Activated effector memory CD4-positive, alpha-beta T cell treated with Interleukin-2 at 50 U/mL for 16 hours (primary cell): ENCODE results near the gene KPNA4.
A peak's percentile ranks its signal among the peaks of the same experiment; 100 is the strongest.
"Not testable (repeated sequence)": the region's sequence is repeated elsewhere in the genome, so short reads cannot be mapped to it uniquely, and the experiment has no call there.

ENCODE experiments used
- DNase-seq: peaks from one replicate; pipeline ENCODE4 v3.0.0-alpha.2; 2020

KPNA4 gene, protein sequence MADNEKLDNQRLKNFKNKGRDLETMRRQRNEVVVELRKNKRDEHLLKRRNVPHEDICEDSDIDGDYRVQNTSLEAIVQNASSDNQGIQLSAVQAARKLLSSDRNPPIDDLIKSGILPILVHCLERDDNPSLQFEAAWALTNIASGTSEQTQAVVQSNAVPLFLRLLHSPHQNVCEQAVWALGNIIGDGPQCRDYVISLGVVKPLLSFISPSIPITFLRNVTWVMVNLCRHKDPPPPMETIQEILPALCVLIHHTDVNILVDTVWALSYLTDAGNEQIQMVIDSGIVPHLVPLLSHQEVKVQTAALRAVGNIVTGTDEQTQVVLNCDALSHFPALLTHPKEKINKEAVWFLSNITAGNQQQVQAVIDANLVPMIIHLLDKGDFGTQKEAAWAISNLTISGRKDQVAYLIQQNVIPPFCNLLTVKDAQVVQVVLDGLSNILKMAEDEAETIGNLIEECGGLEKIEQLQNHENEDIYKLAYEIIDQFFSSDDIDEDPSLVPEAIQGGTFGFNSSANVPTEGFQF

DNA sequence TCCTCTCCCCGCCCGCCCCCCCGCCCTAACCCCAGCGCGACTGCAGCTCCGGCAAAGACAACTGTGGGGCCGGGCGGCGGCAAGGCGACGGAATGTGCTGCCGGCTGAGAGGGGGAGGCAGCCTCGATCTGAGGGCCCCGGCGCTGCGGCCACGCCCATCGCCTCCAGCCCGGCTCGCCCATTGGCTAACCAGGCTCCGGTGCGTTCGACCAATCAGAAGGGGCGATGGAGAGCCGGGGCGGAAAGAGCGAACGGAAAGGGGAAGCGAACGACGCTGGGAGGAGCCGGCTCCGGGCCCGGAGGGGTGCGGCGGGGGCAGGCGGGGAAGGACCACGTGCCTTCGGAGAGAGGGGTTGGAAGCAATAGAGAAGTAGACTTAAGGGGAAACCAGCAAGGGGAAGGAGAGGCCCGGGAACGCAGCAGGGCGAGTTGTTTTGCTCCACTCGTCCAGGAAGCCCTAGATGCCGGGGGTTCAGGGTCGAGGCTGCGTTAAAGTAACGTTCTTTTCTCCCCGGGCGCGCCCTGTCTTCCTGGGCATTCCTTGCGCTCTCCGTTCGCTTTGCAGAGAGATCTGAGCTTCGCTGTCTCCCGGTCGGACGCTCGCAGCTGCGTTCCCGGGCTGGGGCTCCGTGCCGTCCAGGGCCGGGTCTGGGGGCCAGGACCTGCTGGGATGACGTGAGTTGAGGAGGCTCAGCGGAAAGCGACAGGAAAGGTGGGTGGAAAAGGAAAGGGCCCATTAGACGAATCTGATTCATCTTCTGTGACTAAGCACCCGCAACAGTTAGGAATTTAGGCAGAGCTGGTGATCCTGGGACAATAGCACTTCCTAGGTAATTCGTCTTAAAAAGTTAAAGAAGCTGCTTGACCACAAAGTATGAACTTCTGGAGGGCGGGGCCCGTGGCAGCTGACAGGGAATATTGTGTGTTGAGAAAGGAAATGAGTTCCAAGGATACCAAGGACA is at the start of gene KPNA4:
TSS of gene KPNA4 (minus strand) at position 130 of the 962 bp plus-strand sequence. CDS start 289 bp downstream, outside the sequence.
- peak; percentile 96 for DNase-seq

DNA sequence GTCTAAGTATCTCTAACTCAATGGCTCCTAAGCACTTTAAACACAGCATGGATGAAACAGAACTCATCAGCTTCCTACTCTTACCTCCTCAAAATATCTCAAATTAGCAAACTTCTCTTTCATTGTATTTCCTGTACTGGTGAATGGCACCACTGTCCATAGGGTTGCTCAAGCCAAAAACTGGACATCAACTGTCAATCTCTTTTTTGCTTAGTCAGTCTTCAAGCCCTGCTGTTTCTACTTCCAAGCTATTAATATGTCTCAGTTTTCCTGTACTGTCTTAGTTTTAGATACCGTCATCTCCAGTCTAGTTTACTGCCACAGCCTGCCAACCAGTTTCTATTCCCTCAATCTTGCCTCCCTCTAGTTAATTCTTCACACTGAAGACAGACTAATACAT is 48.3 kb upstream of the KPNA4 start:
- no peak for DNase-seq

DNA sequence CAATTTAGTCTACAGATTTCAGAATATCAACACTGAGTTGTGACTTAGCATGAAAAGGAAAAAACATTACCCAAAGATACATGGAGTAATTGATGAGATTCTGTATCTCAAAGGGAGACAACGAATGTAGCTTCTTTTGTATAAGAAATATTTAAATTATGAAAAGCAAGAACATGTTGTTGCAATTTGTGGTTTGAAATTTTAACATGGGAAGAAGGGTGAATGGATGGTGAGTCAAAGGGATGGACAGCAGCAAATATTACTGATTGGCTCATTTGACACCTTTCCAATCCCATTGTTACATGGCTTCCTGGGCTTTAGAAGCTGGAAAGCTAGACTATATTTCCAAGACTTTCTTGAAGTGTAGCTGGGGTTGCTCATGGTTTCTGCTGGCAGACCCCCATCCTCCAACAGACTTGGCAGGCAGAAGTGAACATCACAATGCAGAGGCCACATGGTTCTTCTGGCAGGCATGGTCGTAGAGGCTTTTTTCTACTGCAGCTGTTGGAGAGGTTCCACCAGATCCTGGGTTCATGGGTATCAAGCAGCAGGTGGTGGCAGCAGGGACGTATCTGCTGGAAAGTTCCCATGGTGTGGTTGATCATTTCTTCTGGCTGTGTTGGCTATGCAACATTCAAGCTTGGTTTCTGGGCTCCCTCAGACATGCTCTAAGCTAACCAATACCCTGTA is 47.2 kb upstream of the KPNA4 start:
- DNase-seq, result no peak

DNA sequence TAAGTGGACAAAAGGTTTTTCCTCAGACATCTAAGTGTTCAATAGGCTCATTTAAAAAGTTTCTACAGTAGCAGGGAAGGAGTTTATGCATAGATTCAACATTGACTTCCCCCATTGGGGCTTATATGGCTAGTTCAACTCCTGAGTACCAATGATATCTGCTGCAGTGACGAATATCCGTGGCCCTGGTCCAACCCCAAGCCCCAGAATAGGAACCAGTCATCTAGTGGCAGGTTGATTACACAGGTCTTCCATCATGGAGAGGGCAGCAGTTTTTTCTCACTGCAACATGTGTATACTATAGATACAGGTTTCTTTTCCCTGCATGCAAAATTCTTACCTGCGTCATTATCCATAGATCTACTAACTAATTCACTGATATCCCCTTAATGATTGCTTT is 45.8 kb upstream of the KPNA4 start:
- no peak for DNase-seq

DNA sequence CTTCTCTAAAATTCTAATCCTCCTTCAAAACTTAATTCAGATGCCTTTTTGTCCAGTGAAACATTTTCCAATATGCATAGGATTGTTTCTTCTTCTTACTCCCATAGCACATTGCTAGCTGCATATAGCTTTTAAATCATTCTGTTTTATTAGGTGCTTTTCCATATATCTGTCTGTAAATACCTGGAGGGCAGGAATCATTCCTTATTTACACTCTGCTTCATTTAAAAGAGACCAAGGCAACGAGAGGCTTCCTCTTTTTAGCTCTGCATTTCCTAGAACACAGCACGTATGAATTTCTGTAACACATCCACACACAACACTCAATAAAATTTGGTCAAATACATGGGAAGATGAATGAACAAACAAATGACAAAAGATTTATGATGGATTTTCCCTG is 43.5 kb upstream of the KPNA4 start:
- no peak for DNase-seq

DNA sequence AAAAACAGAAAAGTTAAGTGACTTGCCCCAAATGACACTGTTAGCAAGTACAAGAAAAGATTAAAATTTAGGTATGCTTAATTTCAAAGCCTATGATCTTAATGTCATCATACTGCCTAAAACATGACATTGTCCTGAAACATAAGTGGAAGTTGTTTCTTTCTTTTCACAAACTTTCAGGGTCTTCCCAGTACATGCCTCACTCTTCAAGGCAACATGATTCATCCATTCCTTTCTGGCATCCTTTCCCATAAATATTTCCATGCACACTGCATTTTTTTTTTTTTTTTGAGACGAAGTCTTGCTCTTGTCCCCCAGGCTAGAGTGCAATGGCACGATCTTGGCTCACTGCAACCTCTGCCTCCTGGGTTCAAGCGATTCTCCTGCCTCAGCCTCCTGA is 42.5 kb upstream of the KPNA4 start:
- no peak for DNase-seq

DNA sequence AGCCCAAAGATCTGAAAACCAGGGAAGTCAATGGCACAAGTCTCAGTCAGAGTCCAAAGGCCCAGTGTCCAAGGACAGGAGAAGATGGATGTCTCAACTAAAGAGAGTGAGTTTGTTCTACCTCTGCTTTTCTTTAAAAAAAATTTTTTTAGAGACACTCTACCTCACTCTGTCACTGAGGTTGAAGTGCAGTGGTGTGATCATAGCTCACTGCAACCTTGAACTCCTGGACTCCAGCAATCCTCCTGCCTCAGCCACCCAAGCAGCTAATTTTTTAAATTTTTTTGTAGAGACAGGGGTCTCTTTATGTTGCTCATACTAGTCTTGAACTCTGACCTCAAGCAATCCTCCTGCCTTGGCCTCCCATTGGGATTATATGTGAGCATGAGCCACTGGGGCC is 39.9 kb upstream of the KPNA4 start:
- no peak for DNase-seq

DNA sequence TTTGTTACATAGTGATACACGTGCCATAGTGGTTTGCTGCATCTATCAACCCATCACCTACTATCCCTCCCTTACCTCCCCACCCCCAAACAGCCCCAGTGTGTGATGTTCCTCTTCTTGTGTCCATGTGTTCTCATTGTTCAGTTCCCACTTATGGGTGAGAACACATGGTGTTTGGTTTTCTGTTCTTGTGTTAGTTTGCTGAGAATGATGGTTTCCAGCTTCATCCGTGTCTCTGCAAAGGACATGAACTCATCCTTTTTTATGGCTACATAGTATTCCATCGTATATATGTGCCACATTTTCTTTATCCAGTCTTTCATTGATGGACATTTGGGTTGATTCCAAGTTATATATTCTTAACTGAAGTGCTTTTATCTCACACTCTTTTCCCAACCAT is 38.5 kb upstream of the KPNA4 start:
- DNase-seq, result not testable (repeated sequence)

DNA sequence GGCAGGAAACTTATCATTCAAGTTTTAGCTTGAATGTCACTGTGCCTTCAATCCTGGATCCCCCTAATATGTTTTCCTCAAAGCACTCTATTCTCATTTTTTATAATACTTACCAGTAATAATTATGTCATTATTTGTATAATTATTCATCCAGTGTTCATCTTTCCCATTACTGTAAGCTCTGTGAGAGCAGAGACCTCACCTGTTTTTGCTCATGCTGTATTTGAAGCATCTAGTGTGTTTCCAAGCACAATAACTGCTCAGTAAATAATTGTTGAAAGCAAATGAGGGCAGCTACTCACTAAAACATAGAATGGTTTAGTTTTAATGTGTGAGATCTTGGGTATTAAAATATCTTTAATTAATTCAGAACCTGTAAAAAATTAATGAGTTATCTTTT is 36.9 kb upstream of the KPNA4 start:
- DNase-seq, result no peak

DNA sequence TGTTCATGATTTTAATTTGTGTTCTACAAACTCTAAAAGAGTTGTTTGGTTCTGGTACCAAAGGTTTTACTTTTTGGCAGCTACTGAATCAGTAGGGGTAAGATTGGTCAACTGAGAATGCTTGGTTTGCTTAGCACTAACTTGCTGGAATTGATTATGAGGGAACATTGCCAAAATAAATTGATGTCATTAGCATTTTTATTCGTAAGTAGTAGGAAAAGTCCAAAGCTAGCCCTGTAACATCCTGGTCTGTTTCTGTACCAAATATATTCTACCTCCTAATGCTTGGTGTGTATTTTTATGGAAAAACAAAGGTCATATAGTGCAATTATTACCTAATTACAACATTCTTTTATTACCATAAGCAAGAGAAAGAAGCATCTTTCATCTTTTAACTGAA is 35.9 kb upstream of the KPNA4 start:
- no peak for DNase-seq

DNA sequence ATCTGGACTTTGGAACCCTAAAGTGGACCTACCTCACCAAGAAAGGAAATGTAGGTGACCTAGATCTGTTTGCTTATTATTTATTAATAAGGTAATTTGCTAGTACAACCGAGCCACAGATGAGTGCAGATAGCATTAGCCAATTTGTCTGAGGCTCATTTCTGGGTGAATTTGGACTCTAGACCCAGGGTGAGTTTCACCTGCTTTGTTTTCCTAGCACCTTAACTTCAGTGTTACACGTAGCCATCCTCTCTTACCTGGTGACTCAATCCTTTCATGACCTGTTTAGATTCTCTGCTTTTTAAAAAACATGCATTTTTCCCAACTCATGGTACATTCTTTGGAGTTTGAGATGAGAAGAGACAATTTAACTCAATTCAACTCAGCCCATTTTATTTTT is 33.5 kb upstream of the KPNA4 start:
- DNase-seq, result no peak

DNA sequence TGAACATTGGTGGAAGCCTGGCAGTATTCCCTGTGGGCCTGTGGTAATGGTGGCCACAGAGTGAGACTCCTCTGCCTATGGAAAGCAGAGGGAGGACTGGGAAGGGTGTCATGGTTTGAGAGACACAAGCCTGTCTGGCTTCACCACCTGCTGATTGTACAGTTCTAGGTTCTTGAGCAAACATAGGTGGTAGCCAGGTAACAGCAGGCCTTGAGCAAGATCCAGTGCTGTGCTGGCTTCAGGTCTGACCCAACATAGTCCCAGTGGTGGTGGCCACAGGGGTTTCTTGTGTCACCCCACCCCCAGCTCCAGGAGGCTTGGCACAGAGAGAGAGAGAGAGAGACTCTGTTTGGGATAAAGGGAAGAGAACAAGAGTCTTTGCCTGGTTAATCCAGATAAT is 22.7 kb upstream of the KPNA4 start:
- no peak for DNase-seq

DNA sequence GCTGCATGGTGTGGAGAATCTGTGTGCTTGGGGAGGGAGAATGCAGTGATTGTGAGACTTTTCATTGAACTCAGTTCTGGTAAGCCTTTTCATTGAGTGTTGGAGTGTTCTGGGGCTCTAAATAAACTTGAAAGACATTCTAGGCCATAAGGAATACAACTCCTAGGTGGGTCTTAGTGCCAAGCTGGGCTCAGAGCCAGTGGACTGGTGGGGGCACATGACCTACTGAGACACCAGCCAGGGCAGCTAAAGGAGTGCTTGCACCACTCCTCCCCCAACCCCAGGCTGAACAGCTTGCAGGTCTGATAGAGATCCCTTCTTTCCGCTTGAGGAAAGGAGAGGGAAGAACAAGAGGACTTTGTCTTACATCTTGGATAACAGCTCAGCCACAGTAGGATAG is 21.7 kb upstream of the KPNA4 start:
- DNase-seq, result no peak

DNA sequence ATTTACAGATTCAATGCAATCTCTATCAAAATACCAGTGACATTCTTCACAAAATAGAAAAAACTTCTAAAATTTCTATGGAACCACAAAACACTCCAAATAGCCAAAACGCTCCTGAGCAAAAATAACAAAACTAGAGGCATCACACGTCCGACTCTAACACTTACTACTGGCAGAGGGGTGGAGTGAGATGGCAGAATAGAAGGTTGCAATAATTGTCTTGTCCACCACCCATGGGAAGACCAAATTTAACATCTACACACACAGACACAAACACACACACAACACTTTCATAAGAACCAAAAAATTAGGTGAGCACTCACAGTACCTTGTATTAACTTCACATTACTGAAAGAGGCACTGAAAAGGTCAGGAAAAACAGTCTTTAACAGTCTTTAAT is 21.3 kb upstream of the KPNA4 start:
- no peak for DNase-seq

DNA sequence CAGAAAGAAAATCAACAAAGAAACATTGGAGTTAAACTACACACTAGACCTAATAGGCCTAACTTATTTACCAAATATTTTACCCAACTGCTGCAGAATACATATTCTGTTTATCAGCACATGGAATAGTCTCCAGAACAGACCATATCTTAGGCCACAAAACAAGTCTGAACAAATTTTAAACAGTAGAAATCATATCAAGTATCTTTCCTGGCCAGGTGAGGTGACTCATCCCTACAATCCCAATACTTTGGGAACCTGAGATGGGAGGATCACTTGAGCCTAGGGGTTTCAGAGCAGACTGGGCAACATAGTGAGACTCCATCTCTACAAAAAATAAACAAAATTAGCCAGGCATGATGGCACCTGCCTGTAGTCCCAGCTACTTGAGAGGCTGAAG is 18.1 kb upstream of the KPNA4 start:
- DNase-seq, result no peak

DNA sequence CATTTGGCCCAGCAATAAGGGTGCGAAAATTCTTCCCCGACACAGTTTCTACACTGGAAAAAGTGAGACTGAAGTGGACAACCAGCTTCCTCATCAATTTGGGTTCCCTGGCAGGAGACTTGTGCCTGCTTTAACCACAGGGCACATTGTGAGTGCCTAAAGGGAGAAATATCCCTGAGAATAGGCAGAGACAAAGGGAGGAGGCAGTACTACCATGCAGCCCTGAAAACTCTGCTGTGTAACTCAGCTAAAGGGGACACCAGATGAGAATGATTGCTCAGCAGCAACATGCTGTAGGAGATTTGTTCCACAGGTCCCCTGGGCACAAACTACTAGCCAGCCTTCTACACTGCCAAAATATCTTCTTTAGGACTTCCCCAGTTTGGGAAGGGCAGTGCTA is 15.6 kb upstream of the KPNA4 start:
- DNase-seq, result no peak

DNA sequence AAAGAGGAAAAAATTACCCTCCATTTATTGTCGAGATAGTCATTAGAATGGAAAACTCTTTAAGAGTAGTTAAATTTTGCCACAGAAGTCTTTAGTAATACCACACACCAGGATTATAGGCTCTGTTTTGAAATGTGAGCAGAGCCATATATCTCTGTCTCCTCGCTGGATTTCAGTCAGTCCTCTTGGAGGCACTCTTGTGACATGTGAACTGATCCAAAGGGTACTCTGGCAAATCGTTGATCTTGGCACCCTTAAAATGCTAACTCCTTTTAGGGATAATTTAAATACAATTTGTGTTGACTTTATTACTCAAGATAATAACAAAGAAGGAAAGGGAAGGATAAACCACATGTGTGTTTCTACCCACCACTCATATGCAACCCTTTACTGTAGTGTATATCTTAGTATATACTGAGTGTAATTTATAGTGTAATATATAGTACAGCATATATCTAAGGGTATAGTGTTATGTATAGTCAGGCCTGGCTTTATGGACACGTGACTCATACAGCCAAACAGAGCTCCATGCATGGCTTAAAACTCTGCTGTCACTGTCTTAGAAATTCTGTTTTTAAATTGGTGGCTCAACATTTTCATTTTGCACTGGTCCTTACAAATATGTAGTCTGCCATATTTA is 12.3 kb upstream of the KPNA4 start:
- no peak for DNase-seq

DNA sequence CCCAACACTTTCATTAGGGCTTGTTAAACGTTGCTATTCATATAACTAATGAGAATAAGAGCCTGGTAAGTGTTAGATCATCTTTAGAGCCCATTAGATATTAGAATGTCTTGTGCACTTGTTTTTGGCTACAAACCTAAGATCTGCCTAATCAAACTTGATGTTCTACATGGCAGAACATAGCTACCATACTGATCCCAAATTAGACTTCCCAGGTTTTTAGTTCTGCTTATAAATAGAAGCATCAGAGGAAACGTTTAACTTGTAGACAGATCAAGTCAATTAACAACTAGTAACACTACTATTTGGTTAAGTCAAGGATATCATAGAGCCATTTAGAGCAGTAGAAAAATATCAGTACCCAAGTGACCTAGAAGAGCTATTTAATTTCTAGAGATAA is 11.7 kb upstream of the KPNA4 start:
- no peak for DNase-seq

DNA sequence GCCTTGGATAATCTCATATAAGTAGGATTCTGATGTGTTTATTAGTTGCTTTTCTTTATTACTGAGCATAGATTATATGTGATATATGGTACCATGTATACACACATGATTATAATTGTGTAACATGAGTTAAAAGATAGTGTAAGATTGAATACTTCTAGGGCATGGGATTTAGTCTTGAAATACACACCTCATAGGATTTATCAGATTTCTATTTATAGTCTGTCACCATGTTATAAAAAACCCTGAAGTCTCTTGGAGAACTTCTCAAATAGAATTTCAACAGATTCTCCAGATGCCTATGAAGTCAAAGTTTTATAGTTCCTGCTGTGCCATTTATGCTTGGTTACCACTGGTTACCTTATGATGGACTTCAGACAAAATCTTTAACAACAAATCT is 11.2 kb upstream of the KPNA4 start:
- no peak for DNase-seq

DNA sequence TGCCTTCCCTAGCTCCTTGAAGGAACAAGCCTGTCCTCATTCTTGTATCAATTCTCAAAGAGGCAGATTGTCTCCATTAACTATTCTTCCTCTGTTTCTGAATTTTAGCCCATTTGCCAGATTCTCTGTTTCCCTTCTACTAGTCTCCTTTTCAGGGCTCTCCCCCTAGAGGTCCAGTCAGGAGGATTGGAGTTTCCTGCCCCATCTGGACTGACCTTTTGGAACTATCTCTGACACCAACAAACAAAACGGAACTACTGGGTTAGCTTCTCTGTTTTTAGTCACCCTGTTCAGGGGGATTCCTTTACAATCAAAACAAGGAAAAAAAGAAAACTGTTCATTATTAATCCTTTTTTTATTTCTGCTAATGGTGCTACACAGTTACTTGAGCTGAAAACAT is 10.2 kb upstream of the KPNA4 start:
- DNase-seq, result no peak

DNA sequence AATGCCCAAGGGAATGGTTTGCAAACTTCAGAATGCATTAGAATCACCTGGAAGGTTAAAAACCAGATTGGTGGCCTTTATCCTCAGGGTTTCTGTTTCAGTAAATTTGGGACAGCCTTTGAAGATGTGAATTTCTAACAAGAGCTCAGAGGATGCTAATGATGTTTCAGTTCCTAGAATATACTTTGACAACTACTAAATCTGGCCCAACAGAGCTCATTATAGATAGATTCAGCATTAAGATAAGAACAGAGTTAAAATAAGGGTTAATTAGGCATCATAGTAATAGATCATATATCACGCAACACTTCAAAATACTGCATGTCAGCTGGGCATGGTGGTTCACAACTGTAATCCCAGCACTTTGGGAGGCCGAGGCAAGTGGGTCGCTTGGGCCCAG is 9.3 kb upstream of the KPNA4 start:
- no peak for DNase-seq

DNA sequence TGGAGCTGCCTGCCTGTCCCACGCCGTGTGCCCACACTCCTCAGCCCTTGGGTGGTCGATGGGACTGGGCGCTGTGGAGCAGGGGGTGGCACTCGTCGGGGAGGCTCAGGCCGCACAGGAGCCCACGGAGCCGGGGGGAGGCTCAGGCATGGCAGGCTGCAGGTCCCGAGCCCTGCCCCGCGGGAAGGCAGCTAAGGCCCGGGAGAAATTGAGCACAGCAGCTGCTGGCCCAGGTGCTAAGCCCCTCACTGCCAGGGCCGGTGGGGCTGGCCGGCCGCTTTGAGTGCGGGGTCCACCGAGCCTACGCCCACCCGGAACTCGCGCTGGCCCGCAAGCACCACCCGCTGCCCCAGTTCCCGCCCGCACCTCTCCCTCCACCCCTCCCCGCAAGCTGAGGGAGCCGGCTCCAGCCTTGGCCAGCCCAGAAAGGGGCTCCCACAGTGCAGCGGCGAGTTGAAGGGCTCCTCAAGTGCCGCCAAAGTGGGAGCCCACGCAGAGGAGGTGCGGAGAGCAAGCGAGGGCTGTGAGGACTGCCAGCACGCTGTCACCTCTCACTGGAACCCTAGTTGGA is 8.7 kb upstream of the KPNA4 start:
- not testable (repeated sequence) for DNase-seq
